Nephron progenitor cell (in vitro differentiated cells): Measurements from ENCODE around the gene RFLNA.

Experiments used
- DNase-seq: peaks from one replicate; pipeline ENCODE4 v3.0.0; 2021
- H3K27ac Mint-ChIP-seq: 2 replicates; pipeline ENCODE4 v1.8.0; 2021; ENCODE audit warnings: mild to moderate bottlenecking, moderate library complexity, mixed read lengths
- H3K27me3 Mint-ChIP-seq: 2 replicates; pipeline ENCODE4 v1.8.0; 2021; ENCODE audit warnings: mild to moderate bottlenecking, low read depth, mixed read lengths; ENCODE audit not compliant: poor library complexity
- H3K36me3 Mint-ChIP-seq: 2 replicates; pipeline ENCODE4 v1.8.0; 2021; ENCODE audit warnings: low read depth, mixed read lengths
- H3K4me1 Mint-ChIP-seq: 2 replicates; pipeline ENCODE4 v1.8.0; 2021; ENCODE audit warnings: mixed read lengths
- H3K4me3 Mint-ChIP-seq: 2 replicates; pipeline ENCODE4 v1.8.0; 2021; ENCODE audit warnings: mild to moderate bottlenecking, moderate library complexity, mixed read lengths
- H3K9me3 Mint-ChIP-seq: 2 replicates; pipeline ENCODE4 v1.8.0; 2021; ENCODE audit warnings: mild to moderate bottlenecking, moderate library complexity, mixed read lengths
- CTCF ChIP-seq: fragments of 200-600 bp; sonication (generic); IDR thresholded peaks from 2 replicates; pipeline ENCODE4 v1.5.0; 2021; ENCODE audit warnings: antibody characterized with exemption

RFLNA gene

GRCh38 chr12:124306686-124307555 is 12.0 kb downstream of the RFLNA start:
- Mint-ChIP-seq H3K4me3 (no peak overlapping the region), H3K36me3 (no peaks in the 10 kb centered on the region), H3K27me3 (peaks cover 8% of the 10 kb centered on the region), H3K27ac (no peak overlapping the region), H3K9me3 (no peaks in the 10 kb centered on the region), H3K4me1 (no peaks in the 10 kb centered on the region)
- no peak for DNase-seq
- no peak for TF ChIP-seq CTCF

GRCh38 chr12:124307556-124307825 is 12.6 kb downstream of the RFLNA start:
- TF ChIP-seq CTCF: no peak
- Mint-ChIP-seq H3K36me3 (no peaks in the 10 kb centered on the region), H3K9me3 (no peaks in the 10 kb centered on the region), H3K4me3 (no peak overlapping the region), H3K27ac (no peak overlapping the region), H3K4me1 (no peaks in the 10 kb centered on the region), H3K27me3 (peaks cover 12% of the 10 kb centered on the region)
- no peak for DNase-seq

GRCh38 chr12:124308741-124309140 is 13.8 kb downstream of the RFLNA start:
- Mint-ChIP-seq H3K36me3 (peaks cover 2% of the 10 kb centered on the region), H3K27me3 (peaks cover 12% of the 10 kb centered on the region), H3K27ac (peak overlapping the region; percentile 36), H3K4me1 (peaks cover 2% of the 10 kb centered on the region), H3K4me3 (no peak overlapping the region), H3K9me3 (no peaks in the 10 kb centered on the region)
- TF ChIP-seq CTCF: no peak
- no peak for DNase-seq

- Mint-ChIP-seq H3K4me1 (peaks cover 5% of the 10 kb centered on the region), H3K27ac (no peak overlapping the region), H3K27me3 (peaks cover 15% of the 10 kb centered on the region), H3K36me3 (peaks cover 5% of the 10 kb centered on the region), H3K9me3 (no peaks in the 10 kb centered on the region), H3K4me3 (no peak overlapping the region)
- TF ChIP-seq CTCF: no peak
- DNase-seq: no peak
Measured at GRCh38 chr12:124309231-124309630, 14.3 kb downstream of the RFLNA start.

GRCh38 chr12:124309744-124310143 is 14.9 kb downstream of the RFLNA start:
- TF ChIP-seq CTCF: no peak
- H3K4me3 Mint-ChIP-seq: no peak overlapping the region
- H3K36me3 Mint-ChIP-seq: peaks cover 5% of the 10 kb centered on the region
- H3K27ac Mint-ChIP-seq: no peak overlapping the region
- H3K4me1 Mint-ChIP-seq: peaks cover 5% of the 10 kb centered on the region
- no peaks in the 10 kb centered on the region for H3K9me3 Mint-ChIP-seq
- peaks cover 15% of the 10 kb centered on the region for H3K27me3 Mint-ChIP-seq
- no peak for DNase-seq

- H3K27ac Mint-ChIP-seq: no peak overlapping the region
- no peak overlapping the region for H3K4me3 Mint-ChIP-seq
- DNase-seq: no peak
Measured at GRCh38 chr12:124310178-124310577, 15.3 kb downstream of the RFLNA start.

More at GRCh38 chr12:124310178-124310577, 15.3 kb downstream of the RFLNA start:
- Mint-ChIP-seq H3K4me1 (peaks cover 6% of the 10 kb centered on the region), H3K9me3 (no peaks in the 10 kb centered on the region), H3K27me3 (peaks cover 15% of the 10 kb centered on the region), H3K36me3 (peaks cover 5% of the 10 kb centered on the region)
- no peak for TF ChIP-seq CTCF
